SK-N-SH (cell line): ENCODE measurements around the gene ZNF462. TPM values are rescaled to one million over a fixed set of nuclear protein-coding genes. Genes with fewer than 3 reads are reported as not detected.

Experiments used
- CTCF ChIA-PET: fragments of 300-600, 350-600 bp; formaldehyde crosslinking; extraction: SDS; loops from one replicate; lab custom pipeline; 2021; lab: Yijun Ruan, JAX
- POLR2A ChIA-PET: fragments of 350-600 bp; sonication (Branson Sonifier 250); formaldehyde crosslinking; extraction: SDS; loops from one replicate; lab custom pipeline; 2020; ENCODE audit warnings: antibody characterized with exemption, inconsistent platforms; lab: Yijun Ruan, JAX
- DNase-seq: peaks from one replicate; pipeline ENCODE4 v3.0.0; 2012
- H2AFZ ChIP-seq: fragments of 200-600 bp; sonication (generic); 2 replicates; pipeline ENCODE4 v1.8.1; 2016; ENCODE audit warnings: antibody characterized with exemption, mild to moderate bottlenecking, low read depth
- H3F3A ChIP-seq: fragments of 200-600 bp; sonication (generic); replicated peaks from 2 replicates; pipeline ENCODE3; 2016; ENCODE audit warnings: antibody characterized with exemption, mild to moderate bottlenecking; ENCODE audit not compliant: insufficient read depth
- H3K27ac ChIP-seq, 2 experiments: fragments of 200-500 bp in 1 of 2; fragments of 200-600 bp in 1 of 2; sonication (Bioruptor generic) in 1 of 2; sonication (generic), shearing (Covaris generic) in 1 of 2; 2 replicates each; pipeline versions ENCODE4 v1.5.1 to v1.6.1; 2014 to 2016; ENCODE audit warnings: low read depth in 2 of 2, inconsistent platforms in 1 of 2, low read length in 1 of 2, mild to moderate bottlenecking in 1 of 2, mixed read lengths in 1 of 2
- H3K27me3 ChIP-seq: fragments of 200-600 bp; sonication (generic), shearing (Covaris generic); 2 replicates; pipeline ENCODE4 v1.6.1; 2016; ENCODE audit warnings: mixed run types; ENCODE audit not compliant: insufficient read depth
- H3K36me3 ChIP-seq, 2 experiments: fragments of 200-500 bp in 1 of 2; fragments of 200-600 bp in 1 of 2; sonication (Bioruptor generic) in 1 of 2; sonication (generic) in 1 of 2; replicated peaks in 1 of 2; 2 replicates each; pipeline versions ENCODE3 to v1.5.1; 2014 to 2016; ENCODE audit warnings: low read length in 1 of 2, mild to moderate bottlenecking in 1 of 2; ENCODE audit not compliant: insufficient read depth in 2 of 2, control insufficient read depth in 1 of 2
- H3K4me1 ChIP-seq, 2 experiments: fragments of 200-500 bp in 1 of 2; fragments of 200-600 bp in 1 of 2; sonication (Bioruptor generic) in 1 of 2; sonication (generic), shearing (Covaris generic) in 1 of 2; 2 replicates each; pipeline versions ENCODE4 v1.5.1 to v1.6.1; 2014 to 2016; ENCODE audit warnings: low read depth in 1 of 2, low read length in 1 of 2, mixed run types in 1 of 2; ENCODE audit not compliant: insufficient read depth in 2 of 2, control insufficient read depth in 1 of 2
- H3K4me2 ChIP-seq: fragments of 200-600 bp; sonication (generic), shearing (Covaris generic); 2 replicates; pipeline ENCODE4 v1.6.1; 2017; ENCODE audit warnings: mixed run types
- H3K4me3 ChIP-seq, 2 experiments: fragments of 200-500 bp in 1 of 2; fragments of 200-600 bp in 1 of 2; sonication (Bioruptor generic) in 1 of 2; sonication (generic), shearing (Covaris generic) in 1 of 2; 2 replicates each; pipeline versions ENCODE4 v1.5.1 to v1.8.1; 2014 to 2016; ENCODE audit warnings: low read depth in 2 of 2, inconsistent platforms in 1 of 2, low read length in 1 of 2, mild to moderate bottlenecking in 1 of 2, mixed read lengths in 1 of 2, moderate library complexity in 1 of 2
- H3K79me2 ChIP-seq: fragments of 200-600 bp; sonication (generic); 2 replicates; pipeline ENCODE4 v1.8.1; 2017; ENCODE audit warnings: mild to moderate bottlenecking; ENCODE audit not compliant: insufficient read depth
- H3K9ac ChIP-seq: fragments of 200-600 bp; sonication (generic); 2 replicates; pipeline ENCODE4 v1.6.1; 2017; ENCODE audit warnings: mixed run types
- H3K9me2 ChIP-seq: fragments of 200-600 bp; sonication (generic); 2 replicates; pipeline ENCODE4 v1.6.1; 2017; ENCODE audit warnings: mixed run types
- H3K9me3 ChIP-seq: fragments of 200-600 bp; sonication (generic); 2 replicates; pipeline ENCODE4 v1.6.1; 2017; ENCODE audit warnings: mixed run types, mild to moderate bottlenecking, moderate library complexity
- H4K20me1 ChIP-seq: fragments of 200-600 bp; sonication (generic); 2 replicates; pipeline ENCODE4 v1.6.1; 2017; ENCODE audit warnings: mild to moderate bottlenecking, mixed run types; ENCODE audit not compliant: insufficient read depth
- CHD2 ChIP-seq: fragments of 150-350 bp; IDR thresholded peaks from 2 replicates; pipeline ENCODE4 v1.6.1; 2018; ENCODE audit warnings: low read length; ENCODE audit not compliant: partially characterized antibody
- ELF1 ChIP-seq: IDR thresholded peaks from 2 replicates; pipeline ENCODE4 v1.4.0; 2012
- EZH2phosphoT487 ChIP-seq: fragments of 200-600 bp; sonication (generic); IDR thresholded peaks from 2 replicates; pipeline ENCODE4 v1.6.1; 2017; ENCODE audit warnings: low read depth, mixed run types, mild to moderate bottlenecking, antibody characterized with exemption, moderate library complexity, borderline replicate concordance
- FOXJ3 ChIP-seq: sonication (generic); formaldehyde crosslinking; IDR thresholded peaks from 2 replicates; pipeline ENCODE4 v1.5.1; 2020; ENCODE audit warnings: mild to moderate bottlenecking, missing genetic modification reagents
- GATA2 ChIP-seq: sonication (generic); formaldehyde crosslinking; IDR thresholded peaks from 2 replicates; pipeline ENCODE4 v1.5.0; 2020; ENCODE audit warnings: mild to moderate bottlenecking, missing genetic modification reagents
- JUND ChIP-seq: IDR thresholded peaks from 2 replicates; pipeline ENCODE4 v1.4.0; 2012
- MEF2A ChIP-seq: IDR thresholded peaks from 2 replicates; pipeline ENCODE4 v1.4.0; 2012; ENCODE audit warnings: low read depth, borderline replicate concordance
- MXI1 ChIP-seq: IDR thresholded peaks from 2 replicates; pipeline ENCODE4 v1.6.1; 2012; ENCODE audit warnings: mild to moderate bottlenecking, low read depth, low read length, improper control_type of control experiment
- RCOR1 ChIP-seq: fragments of 150-350 bp; IDR thresholded peaks from 2 replicates; pipeline ENCODE4 v1.6.1; 2017; ENCODE audit warnings: antibody characterized with exemption, low read length
- TAF1 ChIP-seq: IDR thresholded peaks from 2 replicates; pipeline ENCODE4 v1.6.1; 2012; ENCODE audit warnings: low read depth, mild to moderate bottlenecking, low read length, moderate library complexity, borderline replicate concordance
- TCF12 ChIP-seq: IDR thresholded peaks from 2 replicates; pipeline ENCODE4 v1.4.0; 2012
- TEAD4 ChIP-seq: IDR thresholded peaks from 2 replicates; pipeline ENCODE4 v1.4.0; 2012; ENCODE audit warnings: mild to moderate bottlenecking, borderline replicate concordance; ENCODE audit not compliant: insufficient read depth
- YY1 ChIP-seq: IDR thresholded peaks from 2 replicates; pipeline ENCODE4 v1.4.0; 2012; ENCODE audit warnings: low read depth, mild to moderate bottlenecking
- WGBS: methylation state at CpG from one replicate; pipeline ENCODE4 v1.1.6; 2017; ENCODE audit warnings: low lambda C conversion rate; 5-methylcytosine and 5-hydroxymethylcytosine counted together
- polyA plus RNA-seq, 3 experiments: library from polyadenylated mRNA; depleted of rRNA; stranded (reverse); fragments of >200 nt; gene quantifications; 2 replicates each; pipeline ENCODE4 v1.2.3, GENCODE V29; 2012
- TF ChIP-seq, protein P1 (sequence below): fragments of 200-600 bp; sonication (generic); IDR thresholded peaks from 2 replicates; pipeline ENCODE4 v1.6.1; 2017; ENCODE audit warnings: antibody characterized with exemption, mild to moderate bottlenecking, moderate library complexity
- TF ChIP-seq, protein P2 (sequence below): fragments of 150-350 bp; IDR thresholded peaks from 2 replicates; pipeline ENCODE4 v1.6.1; 2016; ENCODE audit warnings: mild to moderate bottlenecking, low read depth, low read length
- TF ChIP-seq, protein P3 (sequence below): IDR thresholded peaks from 2 replicates; pipeline ENCODE4 v1.4.0; 2012; ENCODE audit warnings: low read depth
- TF ChIP-seq, protein P4 (sequence below): fragments of 150-350 bp; IDR thresholded peaks from 2 replicates; pipeline ENCODE4 v1.6.1; 2017; ENCODE audit warnings: antibody characterized with exemption, low read length, low read depth, borderline replicate concordance
- TF ChIP-seq, protein P5 (sequence below): IDR thresholded peaks from 2 replicates; pipeline ENCODE4 v1.4.0; 2012; ENCODE audit warnings: low read depth, borderline replicate concordance

Gene ZNF462
- polyA plus RNA-seq, 1 of the 3 experiments (the other 2 are of a cell fraction) = 5.2 TPM

DNA sequence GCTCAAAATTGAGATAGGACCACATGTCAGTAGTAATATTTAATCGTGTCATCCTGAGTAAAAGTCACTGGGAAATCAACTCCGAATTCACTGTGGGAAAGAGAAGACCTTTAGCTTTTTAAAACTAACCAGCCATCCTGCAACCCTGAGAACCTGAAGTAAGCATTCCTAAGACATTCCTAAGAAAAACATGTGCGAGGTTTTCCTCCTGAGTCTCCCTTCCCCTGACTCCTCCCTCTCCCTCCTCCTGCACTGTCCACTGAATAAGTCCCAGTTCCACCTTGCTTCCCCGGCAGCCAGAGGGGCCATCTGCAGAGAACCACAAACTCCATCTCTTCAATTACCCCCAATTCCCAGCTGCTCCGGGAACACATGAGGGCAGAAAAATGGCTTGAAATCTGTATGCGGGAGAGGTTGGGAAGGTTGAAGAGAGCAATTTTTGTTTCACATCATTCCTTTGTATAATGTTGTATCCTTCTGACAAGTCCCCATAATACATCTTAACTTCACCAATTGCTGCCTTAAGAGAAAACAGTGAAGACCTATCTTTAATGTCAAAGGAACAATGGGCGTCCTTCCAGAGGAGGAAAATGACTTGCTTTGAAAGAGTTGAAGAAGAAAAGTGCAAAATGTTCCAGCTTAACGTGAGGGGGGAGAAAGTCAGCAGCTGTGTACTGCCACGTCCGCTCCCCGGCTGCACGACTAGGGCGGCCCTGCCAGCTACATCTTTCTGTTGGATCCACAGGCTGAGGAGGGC, 186.3 kb downstream of the ZNF462 start:
- Histone ChIP-seq H3K27ac (no peak overlapping the region), H2AFZ (no peak overlapping the region), H3K27me3 (no peaks in the 10 kb centered on the region), H3K9me2 (no peaks in the 10 kb centered on the region), H3K4me3 (no peak overlapping the region), H3K79me2 (no peaks in the 10 kb centered on the region), H3K9me3 (no peaks in the 10 kb centered on the region), H4K20me1 (no peaks in the 10 kb centered on the region), H3F3A (no peaks in the 10 kb centered on the region), H3K36me3 (no peaks in the 10 kb centered on the region), H3K4me2 (no peak overlapping the region), H3K9ac (no peak overlapping the region), H3K4me1 (no peaks in the 10 kb centered on the region; a peak in 1 of 4 replicates)
- DNase-seq = no peak
- ChIA-PET CTCF (interaction anchor here (0.6 kb wide), 1 partner anchor 16 kb away, joined by 4 read pairs; no protein-coding TSS in a partner anchor), POLR2A (no interaction called here)
- WGBS = 68% methylated on average over 13 of the region's 13 CpGs
- TF ChIP-seq, protein P1, sequence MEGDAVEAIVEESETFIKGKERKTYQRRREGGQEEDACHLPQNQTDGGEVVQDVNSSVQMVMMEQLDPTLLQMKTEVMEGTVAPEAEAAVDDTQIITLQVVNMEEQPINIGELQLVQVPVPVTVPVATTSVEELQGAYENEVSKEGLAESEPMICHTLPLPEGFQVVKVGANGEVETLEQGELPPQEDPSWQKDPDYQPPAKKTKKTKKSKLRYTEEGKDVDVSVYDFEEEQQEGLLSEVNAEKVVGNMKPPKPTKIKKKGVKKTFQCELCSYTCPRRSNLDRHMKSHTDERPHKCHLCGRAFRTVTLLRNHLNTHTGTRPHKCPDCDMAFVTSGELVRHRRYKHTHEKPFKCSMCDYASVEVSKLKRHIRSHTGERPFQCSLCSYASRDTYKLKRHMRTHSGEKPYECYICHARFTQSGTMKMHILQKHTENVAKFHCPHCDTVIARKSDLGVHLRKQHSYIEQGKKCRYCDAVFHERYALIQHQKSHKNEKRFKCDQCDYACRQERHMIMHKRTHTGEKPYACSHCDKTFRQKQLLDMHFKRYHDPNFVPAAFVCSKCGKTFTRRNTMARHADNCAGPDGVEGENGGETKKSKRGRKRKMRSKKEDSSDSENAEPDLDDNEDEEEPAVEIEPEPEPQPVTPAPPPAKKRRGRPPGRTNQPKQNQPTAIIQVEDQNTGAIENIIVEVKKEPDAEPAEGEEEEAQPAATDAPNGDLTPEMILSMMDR = no peak
- TF ChIP-seq, protein P2, sequence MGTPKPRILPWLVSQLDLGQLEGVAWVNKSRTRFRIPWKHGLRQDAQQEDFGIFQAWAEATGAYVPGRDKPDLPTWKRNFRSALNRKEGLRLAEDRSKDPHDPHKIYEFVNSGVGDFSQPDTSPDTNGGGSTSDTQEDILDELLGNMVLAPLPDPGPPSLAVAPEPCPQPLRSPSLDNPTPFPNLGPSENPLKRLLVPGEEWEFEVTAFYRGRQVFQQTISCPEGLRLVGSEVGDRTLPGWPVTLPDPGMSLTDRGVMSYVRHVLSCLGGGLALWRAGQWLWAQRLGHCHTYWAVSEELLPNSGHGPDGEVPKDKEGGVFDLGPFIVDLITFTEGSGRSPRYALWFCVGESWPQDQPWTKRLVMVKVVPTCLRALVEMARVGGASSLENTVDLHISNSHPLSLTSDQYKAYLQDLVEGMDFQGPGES = no peak
- no peak for TF ChIP-seq MXI1
- TF ChIP-seq, protein P3, sequence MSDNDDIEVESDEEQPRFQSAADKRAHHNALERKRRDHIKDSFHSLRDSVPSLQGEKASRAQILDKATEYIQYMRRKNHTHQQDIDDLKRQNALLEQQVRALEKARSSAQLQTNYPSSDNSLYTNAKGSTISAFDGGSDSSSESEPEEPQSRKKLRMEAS = no peak
- TF ChIP-seq FOXJ3 (CRISPR knock-in tag) = no peak
- no peak for TF ChIP-seq EZH2phosphoT487
- TF ChIP-seq, protein P4, sequence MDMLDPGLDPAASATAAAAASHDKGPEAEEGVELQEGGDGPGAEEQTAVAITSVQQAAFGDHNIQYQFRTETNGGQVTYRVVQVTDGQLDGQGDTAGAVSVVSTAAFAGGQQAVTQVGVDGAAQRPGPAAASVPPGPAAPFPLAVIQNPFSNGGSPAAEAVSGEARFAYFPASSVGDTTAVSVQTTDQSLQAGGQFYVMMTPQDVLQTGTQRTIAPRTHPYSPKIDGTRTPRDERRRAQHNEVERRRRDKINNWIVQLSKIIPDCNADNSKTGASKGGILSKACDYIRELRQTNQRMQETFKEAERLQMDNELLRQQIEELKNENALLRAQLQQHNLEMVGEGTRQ = no peak
- no peak for TF ChIP-seq GATA2 (CRISPR knock-in tag)
- TF ChIP-seq, protein P5, sequence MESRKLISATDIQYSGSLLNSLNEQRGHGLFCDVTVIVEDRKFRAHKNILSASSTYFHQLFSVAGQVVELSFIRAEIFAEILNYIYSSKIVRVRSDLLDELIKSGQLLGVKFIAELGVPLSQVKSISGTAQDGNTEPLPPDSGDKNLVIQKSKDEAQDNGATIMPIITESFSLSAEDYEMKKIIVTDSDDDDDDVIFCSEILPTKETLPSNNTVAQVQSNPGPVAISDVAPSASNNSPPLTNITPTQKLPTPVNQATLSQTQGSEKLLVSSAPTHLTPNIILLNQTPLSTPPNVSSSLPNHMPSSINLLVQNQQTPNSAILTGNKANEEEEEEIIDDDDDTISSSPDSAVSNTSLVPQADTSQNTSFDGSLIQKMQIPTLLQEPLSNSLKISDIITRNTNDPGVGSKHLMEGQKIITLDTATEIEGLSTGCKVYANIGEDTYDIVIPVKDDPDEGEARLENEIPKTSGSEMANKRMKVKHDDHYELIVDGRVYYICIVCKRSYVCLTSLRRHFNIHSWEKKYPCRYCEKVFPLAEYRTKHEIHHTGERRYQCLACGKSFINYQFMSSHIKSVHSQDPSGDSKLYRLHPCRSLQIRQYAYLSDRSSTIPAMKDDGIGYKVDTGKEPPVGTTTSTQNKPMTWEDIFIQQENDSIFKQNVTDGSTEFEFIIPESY = no peak
- no peak for TF ChIP-seq ELF1
- TF ChIP-seq MEF2A = no peak
- TF ChIP-seq CHD2 = no peak
- no peak for TF ChIP-seq RCOR1
- no peak for TF ChIP-seq JUND
- no peak for TF ChIP-seq YY1
- no peak for TF ChIP-seq TCF12
- no peak for TF ChIP-seq TAF1
- TF ChIP-seq TEAD4 = no peak
